GM19324 (cell line): ENCODE data around the gene NIT2.
"Not testable (repeated sequence)": the region's sequence is repeated elsewhere in the genome, so short reads cannot be mapped to it uniquely, and the experiment has no call there.

Experiments used
- ATAC-seq: cut with Tn5 transposase; IDR thresholded peaks from one replicate; pipeline ENCODE4 v1.9.1; 2021; ENCODE audit warnings: mild to moderate bottlenecking, moderate library complexity; ENCODE audit not compliant: unreplicated experiment, low FRiP score

The NIT2 gene

GRCh38 chr3:100334488-100335351 is at the start of gene NIT2:
NIT2 (plus strand) TSS chr3:100334757; CDS start chr3:100334792, 35 bp downstream.
- peak; percentile 95 for ATAC-seq

GRCh38 chr3:100288288-100288894 is 46.2 kb upstream of the NIT2 start:
- ATAC-seq: no peak

- no peak for ATAC-seq
Observed at GRCh38 chr3:100289339-100289738, 45.2 kb upstream of the NIT2 start.

- no peak for ATAC-seq
Observed at GRCh38 chr3:100295089-100295488, 39.5 kb upstream of the NIT2 start.

- no peak for ATAC-seq
Observed at GRCh38 chr3:100297784-100298183, 36.8 kb upstream of the NIT2 start.

GRCh38 chr3:100299016-100299415 is 35.5 kb upstream of the NIT2 start:
- ATAC-seq: no peak

- no peak for ATAC-seq
Observed at GRCh38 chr3:100306695-100307094, 27.9 kb upstream of the NIT2 start.

GRCh38 chr3:100310355-100310965 is 24.1 kb upstream of the NIT2 start:
- no peak for ATAC-seq

GRCh38 chr3:100311011-100311410 is 23.5 kb upstream of the NIT2 start:
- ATAC-seq: no peak

- ATAC-seq: no peak
Observed at GRCh38 chr3:100316641-100317069, 17.9 kb upstream of the NIT2 start.

GRCh38 chr3:100317912-100318311 is 16.6 kb upstream of the NIT2 start:
- no peak for ATAC-seq

GRCh38 chr3:100319951-100320350 is 14.6 kb upstream of the NIT2 start:
- ATAC-seq: no peak

- ATAC-seq: no peak
Observed at GRCh38 chr3:100324044-100324443, 10.5 kb upstream of the NIT2 start.

- ATAC-seq: no peak
Observed at GRCh38 chr3:100325827-100326226, 8.7 kb upstream of the NIT2 start.

- not testable (repeated sequence) for ATAC-seq
Observed at GRCh38 chr3:100327377-100327776, 7.2 kb upstream of the NIT2 start.

- ATAC-seq: no peak
Observed at GRCh38 chr3:100329800-100330489, 4.6 kb upstream of the NIT2 start.

- ATAC-seq: no peak
Observed at GRCh38 chr3:100330651-100331050, 3.9 kb upstream of the NIT2 start.

GRCh38 chr3:100331660-100332059 is 2.9 kb upstream of the NIT2 start:
- no peak for ATAC-seq

GRCh38 chr3:100333051-100333450 is 1.5 kb upstream of the NIT2 start:
- ATAC-seq: no peak

- ATAC-seq: peak; percentile 27
Observed at GRCh38 chr3:100333970-100334487, 528 bp upstream of the NIT2 start.

GRCh38 chr3:100335434-100335833 is 877 bp downstream of the NIT2 start:
- ATAC-seq: no peak
